Choroid plexus epithelial cell (primary cell): Measurements from ENCODE around the gene CXCR1.

ENCODE experiments used
- DNase-seq: peaks from one replicate; pipeline ENCODE4 v3.0.0-alpha.2; 2010; ENCODE audit warnings: low read depth
- H3K4me3 ChIP-seq: 2 replicates; pipeline ENCODE4 v1.5.1; 2011; ENCODE audit warnings: low read depth, mild to moderate bottlenecking, control low read depth, low read length, moderate library complexity
- CTCF ChIP-seq: conservative IDR thresholded peaks from 2 replicates; pipeline ENCODE4 v1.5.1; 2011; ENCODE audit warnings: low read depth, mild to moderate bottlenecking, control low read depth, inconsistent platforms, low read length, moderate library complexity

CXCR1 gene

GRCh38 chr2:218193701-218194100 lies 26.9 kb upstream of the CXCR1 start:
- no peak overlapping the region for H3K4me3 ChIP-seq

GRCh38 chr2:218192902-218193430 lies 26.2 kb upstream of the CXCR1 start:
- no peak for DNase-seq
- no peak overlapping the region for H3K4me3 ChIP-seq
- TF ChIP-seq CTCF = no peak

More at GRCh38 chr2:218193701-218194100, 26.9 kb upstream of the CXCR1 start:
- no peak for TF ChIP-seq CTCF
- DNase-seq = no peak

GRCh38 chr2:218188528-218188927 lies 21.8 kb upstream of the CXCR1 start:
- no peak for TF ChIP-seq CTCF
- no peak overlapping the region for H3K4me3 ChIP-seq
- no peak for DNase-seq

- DNase-seq = peak; percentile 27
- no peak for TF ChIP-seq CTCF
- no peak overlapping the region for H3K4me3 ChIP-seq
These were observed 20.7 kb upstream of the CXCR1 start for GRCh38 chr2:218187296-218188015.

- no peak for TF ChIP-seq CTCF
- no peak overlapping the region for H3K4me3 ChIP-seq
- DNase-seq = no peak
These were observed 20.1 kb upstream of the CXCR1 start for GRCh38 chr2:218186876-218187275.

GRCh38 chr2:218186355-218186766 lies 19.6 kb upstream of the CXCR1 start:
- peak; percentile 86 for DNase-seq
- peak; percentile 90 for TF ChIP-seq CTCF
- H3K4me3 ChIP-seq = no peak overlapping the region

- no peak for TF ChIP-seq CTCF
- DNase-seq = no peak
- H3K4me3 ChIP-seq = no peak overlapping the region
These were observed 17.6 kb upstream of the CXCR1 start for GRCh38 chr2:218184331-218184730.
